Cerebellar cortex (tissue), 1 donor: ENCODE measurements around the gene LRRC4C.
A peak's percentile ranks its signal among the peaks of the same experiment; 100 is the strongest.
"Not testable (repeated sequence)": the region's sequence is repeated elsewhere in the genome, so short reads cannot be mapped to it uniquely, and the experiment has no call there.

Source experiments
- DNase-seq: peaks from one replicate; pipeline ENCODE4 v3.0.0-alpha.2; 2015; ENCODE audit warnings: low spot score

The LRRC4C gene

DNA sequence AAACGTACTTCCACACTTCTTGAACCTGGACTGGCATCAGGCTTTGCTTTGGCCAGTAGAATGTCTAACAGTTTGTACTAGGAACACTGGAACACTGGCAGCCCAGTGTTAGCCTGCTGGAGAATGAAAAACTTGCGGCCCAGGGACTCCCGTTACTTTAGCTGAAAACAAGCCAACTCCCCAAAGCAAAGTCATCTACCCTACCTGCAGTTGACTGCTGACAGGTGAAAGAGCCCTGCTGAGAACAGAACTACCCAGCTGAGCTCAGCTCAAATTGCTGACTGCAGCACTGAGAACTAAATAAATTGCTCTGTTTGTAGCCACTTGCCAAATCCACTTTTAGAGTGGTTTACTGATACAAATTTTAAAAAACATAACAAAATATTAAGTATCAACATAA lies 342.5 kb downstream of the LRRC4C start:
- no peak for DNase-seq

DNA sequence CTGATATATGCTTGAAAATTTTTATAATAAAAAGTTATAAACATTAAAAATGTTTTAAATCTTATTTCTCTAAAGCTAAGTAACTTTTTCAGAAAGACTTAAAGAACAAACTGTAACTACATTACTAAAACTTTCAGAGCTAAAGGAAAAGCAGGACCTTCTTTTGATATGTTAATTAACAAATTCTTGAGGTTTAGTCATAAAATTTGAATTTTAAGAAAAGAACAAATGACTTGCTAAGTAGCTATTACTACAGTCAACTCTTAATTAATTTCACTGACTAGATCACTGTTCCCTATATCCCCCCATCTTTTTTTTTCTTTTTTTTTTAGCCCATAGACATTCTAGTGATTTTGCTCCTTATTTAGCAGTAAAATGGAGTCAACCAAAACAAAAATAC lies 344.4 kb downstream of the LRRC4C start:
- no peak for DNase-seq

DNA sequence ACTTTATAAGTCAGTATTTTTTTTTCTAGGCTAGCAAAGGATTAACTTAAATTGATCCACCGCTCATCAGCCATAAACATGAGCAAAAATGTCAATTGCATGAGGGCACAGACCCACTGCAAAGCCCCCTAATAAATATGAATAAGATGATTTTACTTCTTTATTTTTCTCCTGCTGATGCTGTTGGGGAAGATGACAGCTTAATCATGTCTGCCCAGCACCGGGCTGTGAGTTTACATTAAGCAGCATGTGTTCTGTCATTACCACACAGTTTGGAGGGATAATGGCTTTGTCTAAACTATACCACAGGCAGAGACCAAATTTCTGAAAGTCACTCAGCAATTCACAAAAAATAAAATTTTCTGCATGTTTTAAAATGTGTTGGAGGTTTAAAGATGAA lies 346.3 kb downstream of the LRRC4C start:
- no peak for DNase-seq

DNA sequence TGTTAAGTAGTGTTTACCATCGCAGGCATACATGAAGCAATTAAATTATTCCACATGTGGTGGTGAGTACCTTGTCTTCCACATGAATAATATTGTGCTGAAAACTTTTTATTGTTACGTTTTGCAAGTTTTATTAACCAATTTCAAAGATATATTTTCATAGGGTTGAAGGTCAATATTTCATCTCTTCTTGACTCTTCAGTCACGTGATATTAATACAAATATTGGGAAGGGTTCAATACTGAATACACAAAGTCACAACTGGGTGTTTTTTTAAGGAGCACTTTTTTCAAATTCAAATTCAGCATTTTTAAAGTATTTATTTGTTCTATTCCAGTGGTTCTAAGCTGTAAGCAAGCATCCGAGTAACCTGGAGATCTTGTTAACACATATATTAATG lies 348.9 kb downstream of the LRRC4C start:
- no peak for DNase-seq

DNA sequence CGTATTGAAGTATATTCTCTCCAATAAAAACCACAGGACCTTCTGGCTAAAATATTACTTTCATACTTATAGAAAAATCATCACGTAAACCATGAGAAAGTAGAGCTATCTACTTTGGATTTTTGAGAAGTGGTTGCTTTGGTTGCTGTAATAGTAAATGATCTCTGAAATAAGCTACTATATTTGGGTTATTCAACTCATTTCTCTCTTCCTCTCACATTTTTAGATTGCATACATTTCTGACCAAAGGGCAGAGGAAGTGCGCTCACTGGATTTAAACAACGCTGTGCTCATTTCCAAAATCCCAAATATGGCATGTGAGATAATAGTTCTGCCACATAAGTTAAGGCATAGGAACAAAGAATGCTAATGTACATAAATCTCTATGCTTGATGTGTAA lies 357.0 kb downstream of the LRRC4C start:
- DNase-seq, result no peak

DNA sequence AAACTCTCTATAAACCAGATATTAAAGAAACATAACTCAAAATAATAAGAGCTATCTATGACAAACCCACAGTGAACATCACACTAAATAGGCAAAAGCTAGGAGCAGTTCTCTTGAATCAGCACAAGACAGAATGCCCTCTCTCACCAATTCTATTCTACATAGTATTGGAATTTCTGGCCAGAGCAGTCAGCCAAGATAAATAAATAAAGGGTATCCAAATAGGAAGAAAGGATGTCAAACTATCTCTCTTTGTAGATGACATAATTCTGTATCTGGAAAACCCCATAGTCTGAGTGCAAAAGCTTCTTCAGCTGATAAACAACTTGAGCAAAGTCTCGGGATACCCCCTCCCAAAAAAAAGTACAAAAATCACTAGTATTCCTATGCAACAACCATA lies 359.8 kb downstream of the LRRC4C start:
- no peak for DNase-seq

DNA sequence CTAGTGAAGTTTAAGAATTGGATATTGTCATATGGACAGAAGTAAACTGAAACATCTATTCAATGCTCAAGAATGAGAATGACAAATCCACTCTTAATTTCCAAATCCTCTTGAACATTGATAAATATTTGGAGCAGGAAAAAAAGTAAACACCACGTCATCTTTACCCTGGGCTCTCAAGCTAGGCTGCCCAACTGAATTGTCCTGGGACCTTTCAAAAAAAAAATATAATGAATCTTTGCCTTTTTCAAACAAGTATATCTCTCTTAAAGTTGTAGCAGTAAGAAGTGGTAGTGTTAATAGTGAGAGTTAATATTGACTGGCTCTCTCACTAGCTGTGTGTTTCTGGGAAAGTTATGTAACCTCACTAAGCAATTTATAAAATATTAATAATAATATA lies 374.3 kb downstream of the LRRC4C start:
- DNase-seq, result no peak

DNA sequence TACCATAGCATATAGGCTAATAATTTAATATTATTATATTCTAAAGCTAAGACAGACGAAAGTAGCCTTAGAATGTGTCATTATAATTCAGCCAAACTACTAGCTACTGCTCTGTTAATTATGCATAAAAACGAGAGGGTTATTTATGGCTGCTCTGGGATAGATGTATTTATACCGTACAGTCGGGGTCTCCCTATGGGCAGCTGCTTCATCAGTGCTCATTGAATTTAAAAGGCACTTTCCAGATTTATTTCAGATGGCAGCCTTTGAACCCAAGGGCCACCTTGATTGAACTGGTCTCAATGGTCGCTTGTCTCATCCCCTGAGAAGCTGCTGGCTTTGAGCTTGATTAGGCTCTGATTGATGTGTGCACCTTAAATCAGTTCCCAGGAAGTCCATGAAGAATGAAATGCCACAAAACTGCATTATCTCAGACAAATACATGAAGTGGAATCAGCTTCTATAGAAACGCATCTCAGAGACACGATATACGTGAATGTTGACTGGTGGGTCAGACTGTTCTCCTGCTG lies 377.6 kb downstream of the LRRC4C start:
- no peak for DNase-seq

DNA sequence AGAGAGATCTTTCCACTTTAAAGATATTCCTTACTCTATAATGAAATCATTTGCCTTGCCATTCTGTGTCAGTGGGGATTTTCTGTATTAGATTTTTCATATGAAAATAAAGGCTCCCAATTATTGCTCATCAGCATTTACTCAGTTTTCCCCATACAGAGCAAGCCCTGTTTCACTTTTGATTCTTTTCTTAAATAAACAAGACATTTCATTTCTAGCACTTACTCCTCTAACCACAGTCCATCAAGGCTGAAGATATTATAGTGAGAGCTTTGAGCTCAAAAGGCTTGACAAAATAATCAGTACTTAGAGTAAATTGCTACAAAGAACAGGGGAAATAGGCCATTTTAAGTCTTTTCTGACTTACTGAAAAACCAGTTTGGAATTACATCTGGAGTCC lies 385.1 kb downstream of the LRRC4C start:
- DNase-seq, result no peak

DNA sequence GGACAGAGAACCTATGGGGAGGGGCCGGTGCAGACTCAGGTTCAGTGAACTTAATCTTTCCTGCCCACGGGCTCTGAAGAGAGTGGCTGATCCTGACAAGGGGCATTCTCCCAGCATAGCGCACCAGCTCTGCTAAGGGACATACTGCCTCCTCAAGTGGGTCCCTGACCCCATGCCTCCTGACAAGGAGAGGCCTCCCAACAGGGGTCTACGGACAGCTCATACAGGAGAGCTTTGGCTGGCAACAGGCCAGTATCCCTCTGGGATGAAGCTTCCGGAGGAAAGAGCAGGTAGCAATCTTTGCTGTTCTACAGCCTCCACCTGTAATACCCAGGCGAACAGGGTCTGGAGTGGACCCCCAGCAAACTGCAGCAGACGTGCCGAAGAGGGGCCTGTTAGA lies 394.0 kb downstream of the LRRC4C start:
- no peak for DNase-seq

DNA sequence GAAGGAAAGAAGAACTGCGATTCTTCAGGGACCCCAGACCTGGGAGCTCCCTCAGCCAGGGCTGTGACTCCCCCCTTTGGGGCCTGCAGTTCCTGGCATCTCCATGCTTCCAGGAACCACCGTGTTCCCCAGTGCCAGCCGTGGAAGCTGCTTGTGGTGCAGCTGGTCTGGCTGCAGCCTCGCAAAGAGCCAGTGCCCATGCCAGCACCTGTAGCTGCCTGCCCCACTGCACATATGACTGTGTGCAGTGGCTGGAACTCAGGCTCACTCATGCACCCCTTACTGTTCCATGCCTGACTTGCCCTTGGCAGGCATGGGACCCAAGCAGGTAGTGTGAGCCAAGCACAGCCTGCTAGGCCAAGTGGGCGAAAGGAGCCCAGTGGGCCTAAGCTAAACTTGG lies 401.3 kb downstream of the LRRC4C start:
- DNase-seq, result no peak

DNA sequence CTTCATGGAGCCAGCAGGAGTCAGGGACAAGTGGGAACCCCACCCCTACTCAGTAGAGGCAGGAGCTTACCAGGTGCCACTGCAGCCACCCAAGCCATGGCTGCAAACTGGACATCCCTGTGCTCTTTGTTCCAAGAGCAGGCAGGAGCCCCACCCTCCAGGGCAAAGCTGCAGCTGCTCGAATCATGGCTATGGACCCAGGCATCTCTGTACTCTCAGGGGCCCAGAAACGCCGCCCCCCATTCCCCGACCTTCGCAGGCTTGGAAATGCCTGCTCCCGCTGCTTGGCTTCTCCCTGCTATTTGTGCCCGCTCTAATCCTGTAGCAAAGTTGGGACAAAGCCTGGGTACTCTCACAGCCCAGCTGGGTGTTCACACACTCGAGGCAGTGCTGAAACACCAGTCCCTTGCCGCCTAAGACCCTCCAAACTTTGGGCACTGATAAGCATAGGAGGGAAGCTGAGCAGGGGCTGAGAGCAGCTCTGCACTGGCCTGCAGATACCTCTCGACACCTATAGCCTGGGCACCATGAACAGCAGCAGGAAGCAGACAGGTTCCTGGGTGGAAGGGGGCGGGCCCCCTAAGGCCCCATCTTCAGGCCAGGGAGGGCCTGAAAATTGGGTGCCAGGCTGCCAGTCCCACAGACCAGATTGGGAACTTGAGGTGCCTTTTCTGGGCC lies 402.4 kb downstream of the LRRC4C start:
- no peak for DNase-seq

DNA sequence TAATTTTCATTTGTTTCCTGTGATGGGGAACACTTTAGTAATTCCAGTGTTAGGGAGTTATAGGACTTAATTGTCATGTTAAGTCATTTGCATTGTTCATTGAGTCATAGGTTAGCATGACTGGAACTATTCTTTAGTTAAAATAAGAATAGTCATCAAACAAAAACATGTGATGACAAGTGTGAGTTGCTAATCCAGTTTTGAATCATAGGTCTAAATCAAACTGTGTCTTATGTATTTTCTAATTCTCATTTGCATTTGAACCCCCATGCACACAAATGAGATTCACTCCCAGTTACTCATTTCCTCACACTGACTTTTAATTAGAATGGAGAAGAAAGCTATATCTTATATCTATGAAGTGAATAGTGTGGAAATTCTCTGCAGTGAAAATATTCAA lies 405.6 kb downstream of the LRRC4C start:
- no peak for DNase-seq

DNA sequence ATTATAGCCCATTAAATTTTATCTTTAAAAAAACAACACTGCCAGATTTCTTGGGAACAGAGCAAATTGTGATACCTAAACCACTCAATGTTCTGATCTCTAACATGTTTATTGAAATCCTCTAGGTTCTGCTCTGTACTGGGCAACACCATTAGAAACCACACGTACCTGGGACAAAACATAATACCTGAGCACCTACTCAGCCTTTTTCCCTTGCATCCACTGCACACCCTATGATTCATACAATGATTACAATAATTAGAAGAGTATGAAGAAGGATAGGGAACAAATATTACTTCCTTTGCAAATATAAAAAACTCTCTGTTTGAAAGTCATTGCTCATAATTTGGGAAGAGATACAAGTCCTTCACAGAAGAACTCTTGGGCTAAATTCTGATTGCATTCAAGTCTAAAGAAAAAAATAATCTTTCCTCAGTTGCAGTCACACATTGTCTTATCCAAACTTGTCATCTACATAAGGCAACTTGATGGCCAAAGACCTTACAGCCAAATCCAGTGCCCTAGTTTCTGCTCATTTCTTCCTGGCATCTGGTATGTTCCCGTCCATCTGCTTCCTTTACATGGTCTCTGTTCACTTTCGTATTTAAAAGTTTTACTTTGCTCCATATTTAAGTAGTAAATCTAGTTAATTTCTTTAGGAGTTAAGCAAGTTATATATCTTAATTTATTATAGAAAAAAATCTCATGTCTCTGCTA lies 407.4 kb downstream of the LRRC4C start:
- DNase-seq, result peak; percentile 71

DNA sequence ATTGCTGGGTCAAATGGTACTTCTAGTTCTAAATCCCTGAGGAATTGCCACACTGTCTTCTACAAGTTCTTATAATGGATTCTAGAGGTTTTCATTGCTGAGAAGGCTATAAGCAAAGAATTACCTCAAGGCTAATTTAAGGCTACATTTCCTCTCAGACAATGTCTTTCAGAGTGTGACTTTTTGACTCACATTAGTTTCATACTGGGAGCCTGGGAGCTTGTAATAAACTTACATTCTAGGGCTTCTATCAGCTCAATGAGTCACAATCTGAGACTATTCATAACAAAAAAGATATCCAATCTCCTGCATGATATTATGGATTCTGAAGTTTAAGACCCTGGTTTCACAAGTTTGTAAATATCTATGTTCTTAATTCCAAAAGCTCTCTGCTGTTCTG lies 408.7 kb downstream of the LRRC4C start:
- no peak for DNase-seq

DNA sequence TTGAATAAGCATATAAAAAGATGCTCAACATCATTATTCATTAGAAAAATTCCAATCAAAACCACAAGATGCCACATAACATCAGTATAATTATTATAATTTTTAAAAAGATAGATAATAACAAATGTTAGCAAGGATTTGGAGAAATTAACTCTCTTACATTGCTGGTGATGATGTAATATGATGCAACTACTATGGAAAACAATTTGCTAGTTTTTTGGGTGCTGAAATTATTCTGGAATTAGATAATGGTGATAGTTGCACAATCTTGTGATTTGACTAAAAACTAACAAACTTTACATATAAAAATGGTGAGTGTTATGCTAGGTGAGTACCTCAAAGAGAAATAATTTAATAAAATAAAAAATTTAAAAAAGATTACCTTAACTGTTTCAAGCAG lies 412.2 kb downstream of the LRRC4C start:
- no peak for DNase-seq

DNA sequence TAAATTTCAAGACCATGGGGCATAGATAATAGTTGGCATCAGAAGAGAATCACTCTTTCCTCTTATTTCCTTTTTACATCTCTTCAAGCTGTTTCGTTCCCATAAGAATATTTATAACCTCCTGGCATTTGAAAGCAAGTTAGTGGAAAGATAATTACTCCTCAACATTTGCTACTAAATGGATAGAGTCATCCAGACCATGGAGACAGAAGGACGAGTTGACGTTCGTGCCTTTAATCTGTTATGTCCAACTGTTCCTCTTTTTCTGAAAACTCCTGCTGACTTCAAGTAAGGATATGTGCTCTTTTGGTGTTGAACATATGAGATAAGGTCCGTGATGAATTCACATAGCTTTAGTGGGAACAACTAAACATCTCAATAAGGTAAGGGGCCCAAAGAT lies 414.2 kb downstream of the LRRC4C start:
- DNase-seq, result peak; percentile 38

DNA sequence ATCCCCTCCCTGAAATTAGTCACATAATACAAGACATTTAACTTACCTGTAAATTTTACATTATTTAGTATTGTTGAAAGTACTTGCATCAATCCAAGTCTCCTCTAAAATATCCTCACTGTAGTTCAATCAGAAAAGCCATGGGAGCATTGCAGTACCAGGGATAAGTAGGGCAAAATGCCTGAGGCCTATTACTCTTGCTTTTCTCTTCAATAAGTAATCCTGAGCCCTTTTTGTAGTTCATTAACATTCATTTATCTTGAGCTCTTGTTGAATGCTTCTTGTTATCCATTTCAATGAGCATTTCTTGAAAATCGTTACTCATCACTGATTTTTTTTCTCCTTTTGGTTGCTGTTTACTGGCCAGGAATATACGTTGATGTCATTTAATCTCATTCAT lies 414.7 kb downstream of the LRRC4C start:
- no peak for DNase-seq

DNA sequence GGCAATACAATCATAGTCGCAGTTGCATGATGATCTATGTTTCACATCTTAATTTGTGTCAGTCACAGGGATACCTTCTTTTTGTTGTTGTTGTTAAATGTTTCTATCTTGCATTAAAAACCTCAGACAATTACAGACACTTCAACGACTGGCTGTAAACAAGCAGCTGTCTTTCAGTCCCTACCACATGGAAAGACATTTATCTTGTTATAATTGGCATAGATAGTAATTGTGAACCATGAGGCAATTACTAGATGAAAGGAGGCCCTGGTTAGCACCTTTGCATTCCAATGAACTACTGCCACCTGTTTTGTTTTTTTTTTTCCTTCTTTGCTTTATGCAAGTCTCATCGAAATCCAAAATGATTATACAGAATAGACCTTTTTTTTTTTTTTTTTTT lies 416.8 kb downstream of the LRRC4C start:
- DNase-seq, result no peak

DNA sequence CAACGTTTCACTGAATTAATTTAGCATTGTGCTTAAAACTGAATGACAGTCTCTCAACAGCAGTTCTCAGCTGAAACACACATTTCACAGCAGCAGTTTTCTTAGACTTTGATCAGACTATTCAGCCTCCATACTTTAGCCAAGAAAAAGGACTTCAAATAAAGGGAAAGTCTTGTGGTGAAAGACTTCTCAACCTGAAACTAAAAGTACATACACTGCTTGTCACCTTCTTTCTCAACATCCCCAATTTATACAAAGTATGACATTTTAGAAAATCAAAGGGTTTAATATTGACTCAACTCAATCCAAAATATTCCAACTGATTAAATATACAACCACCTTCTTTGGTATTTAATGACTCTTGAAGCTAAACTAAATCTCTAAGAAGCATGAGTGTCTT lies 419.0 kb downstream of the LRRC4C start:
- DNase-seq, result no peak

DNA sequence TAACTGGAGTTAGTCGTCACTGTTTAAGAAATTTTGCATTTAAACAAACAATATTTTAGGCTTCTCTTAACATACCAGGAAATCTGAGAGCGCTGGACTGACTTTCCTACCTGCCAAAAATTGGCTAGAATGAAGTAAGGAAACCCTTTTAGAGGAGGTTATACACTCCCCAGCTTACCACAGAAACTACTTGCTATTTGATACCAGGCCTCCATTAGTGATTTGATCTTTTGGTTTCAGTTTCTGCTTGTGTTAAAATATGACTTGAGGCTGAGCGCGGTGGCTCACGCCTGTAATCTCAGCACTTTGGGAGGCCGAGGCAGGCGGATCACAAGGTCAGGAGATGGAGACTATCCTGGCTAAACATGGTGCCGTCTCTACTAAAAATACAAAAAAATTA lies 419.9 kb downstream of the LRRC4C start:
- DNase-seq, result no peak

DNA sequence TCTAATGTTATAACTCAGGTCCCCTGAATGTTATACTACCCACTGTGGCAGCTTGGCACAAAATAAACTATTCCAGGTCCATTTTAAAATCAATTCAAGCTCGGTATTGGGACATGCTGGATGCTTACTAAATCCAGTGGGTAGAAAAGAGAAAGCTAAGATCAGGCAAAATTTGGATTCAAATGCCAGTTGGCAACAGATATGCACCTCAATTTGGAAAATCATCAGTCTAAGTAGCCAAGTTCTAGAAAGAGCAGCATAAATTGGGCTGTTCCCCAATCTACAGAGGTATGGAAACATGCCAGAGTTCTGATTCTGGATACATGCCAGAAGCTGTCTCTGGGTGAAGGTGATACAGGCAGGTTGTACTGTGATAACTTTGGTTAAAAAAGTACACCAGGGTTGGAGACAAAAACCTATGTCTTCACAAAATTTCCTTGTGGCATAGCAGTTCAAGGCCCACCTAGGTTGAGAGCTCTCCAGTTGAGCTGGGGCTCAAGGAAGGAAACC lies 427.8 kb downstream of the LRRC4C start:
- DNase-seq, result peak; percentile 81

DNA sequence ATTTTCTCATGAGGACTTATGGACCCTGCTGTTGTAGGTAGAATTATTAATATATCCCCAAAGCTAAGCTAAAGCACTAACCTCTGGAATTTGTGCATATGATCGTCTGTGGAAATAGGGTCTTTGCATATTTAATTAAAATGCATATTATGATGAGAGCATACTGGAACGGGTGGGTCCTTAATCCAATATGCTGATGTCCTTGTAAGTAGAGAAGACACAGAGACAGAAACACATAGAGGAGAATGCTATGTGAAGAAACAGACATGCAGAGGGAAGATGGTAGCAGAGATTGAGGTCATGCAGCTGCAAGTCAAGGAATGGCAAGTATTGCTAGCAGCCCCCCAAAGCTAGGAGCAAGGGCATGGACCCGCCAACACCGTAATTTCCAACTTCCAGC lies 439.2 kb downstream of the LRRC4C start:
- DNase-seq, result no peak

DNA sequence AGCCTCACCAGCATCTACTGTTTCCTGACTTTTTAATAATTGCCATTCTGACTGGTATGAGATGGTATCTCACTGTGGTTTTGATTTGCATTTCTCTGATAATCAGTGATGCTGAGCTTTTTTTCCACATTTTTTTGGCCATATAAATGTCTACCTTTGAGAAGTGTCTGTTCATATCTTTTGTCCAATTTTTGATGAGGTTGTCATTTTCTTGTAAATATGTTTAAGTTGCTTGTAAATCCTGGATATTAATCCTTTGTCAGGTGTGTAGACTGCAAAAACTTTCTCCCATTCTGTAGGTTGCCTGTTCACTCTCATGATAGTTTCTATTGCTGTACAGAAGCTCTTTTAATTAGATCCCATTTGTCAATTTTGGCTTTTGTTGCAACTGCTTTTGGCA lies 439.8 kb downstream of the LRRC4C start:
- DNase-seq, result not testable (repeated sequence)
